ENCODE results near the gene SIM1.

The SIM1 gene

GRCh38 chr6:100347901-100348550, 116.7 kb downstream of the SIM1 start:
- DNase-seq = no peak
- Mint-ChIP-seq H3K4me3 (no peak overlapping the region), H3K4me1 (ENCODE audit: low read depth) (no peaks in the 10 kb centered on the region), H3K27ac (no peak overlapping the region), H3K36me3 (ENCODE audit: low read depth) (no peaks in the 10 kb centered on the region), H3K9me3 (no peaks in the 10 kb centered on the region), H3K27me3 (no peaks in the 10 kb centered on the region)

DNA sequence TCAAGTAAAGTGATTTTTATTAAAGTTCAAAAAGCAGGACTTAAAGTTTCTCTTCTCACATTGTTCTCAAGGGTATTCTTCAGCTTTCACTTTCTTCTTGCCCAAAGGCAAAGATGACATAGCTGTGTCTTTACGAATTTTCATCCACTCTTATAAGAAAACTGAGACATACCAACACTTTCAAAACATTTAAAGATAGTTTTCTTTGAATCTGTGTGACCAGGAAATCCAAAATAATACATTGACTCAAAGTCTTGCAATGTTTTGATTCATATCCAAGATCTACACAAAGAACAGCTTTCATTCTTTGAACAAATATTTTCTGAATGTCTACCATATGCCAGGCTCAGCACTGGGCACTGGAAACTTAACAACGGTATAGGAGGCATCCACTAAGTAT, 117.9 kb downstream of the SIM1 start:
- Mint-ChIP-seq H3K4me1 (ENCODE audit: low read depth) (no peaks in the 10 kb centered on the region), H3K36me3 (ENCODE audit: low read depth) (no peaks in the 10 kb centered on the region), H3K9me3 (no peaks in the 10 kb centered on the region), H3K27ac (no peak overlapping the region), H3K27me3 (no peaks in the 10 kb centered on the region), H3K4me3 (no peak overlapping the region)
- no peak for DNase-seq

GRCh38 chr6:100346203-100346602, 118.5 kb downstream of the SIM1 start:
- no peaks in the 10 kb centered on the region for H3K4me1 Mint-ChIP-seq (ENCODE audit: low read depth)
- H3K27me3 Mint-ChIP-seq = no peaks in the 10 kb centered on the region
- no peak for DNase-seq
- H3K36me3 Mint-ChIP-seq (ENCODE audit: low read depth) = no peaks in the 10 kb centered on the region
- no peaks in the 10 kb centered on the region for H3K9me3 Mint-ChIP-seq
- H3K4me3 Mint-ChIP-seq = no peak overlapping the region
- H3K27ac Mint-ChIP-seq = no peak overlapping the region

DNA sequence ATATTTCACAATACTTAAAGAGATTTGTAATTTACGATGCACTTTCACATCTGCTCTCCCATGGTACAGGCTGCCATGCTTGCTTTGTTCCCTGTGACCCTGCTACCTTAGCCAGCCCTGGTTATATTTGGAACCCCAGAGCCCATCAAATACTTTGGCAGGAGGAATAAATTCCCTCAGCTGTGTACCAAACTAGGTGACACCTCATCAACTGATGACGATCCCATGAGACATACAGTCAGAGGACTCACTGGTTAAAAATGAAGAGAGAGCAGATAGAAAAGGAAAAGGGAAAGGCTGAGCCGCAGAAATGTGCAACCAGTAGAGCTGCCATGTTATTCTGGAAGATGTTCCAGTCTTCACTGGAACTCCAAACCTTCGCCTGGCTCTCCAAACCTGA, 120.0 kb downstream of the SIM1 start:
- H3K4me3 Mint-ChIP-seq = no peak overlapping the region
- peaks cover 3% of the 10 kb centered on the region for H3K27me3 Mint-ChIP-seq
- no peak for DNase-seq
- no peaks in the 10 kb centered on the region for H3K4me1 Mint-ChIP-seq (ENCODE audit: low read depth)
- no peaks in the 10 kb centered on the region for H3K36me3 Mint-ChIP-seq (ENCODE audit: low read depth)
- no peak overlapping the region for H3K27ac Mint-ChIP-seq
- peaks cover 3% of the 10 kb centered on the region for H3K9me3 Mint-ChIP-seq

GRCh38 chr6:100344321-100344720, 120.4 kb downstream of the SIM1 start:
- Mint-ChIP-seq H3K36me3 (ENCODE audit: low read depth) (no peaks in the 10 kb centered on the region), H3K9me3 (peaks cover 3% of the 10 kb centered on the region), H3K4me1 (ENCODE audit: low read depth) (no peaks in the 10 kb centered on the region), H3K27ac (no peak overlapping the region), H3K27me3 (peaks cover 3% of the 10 kb centered on the region), H3K4me3 (no peak overlapping the region)
- DNase-seq = no peak

- Mint-ChIP-seq H3K9me3 (peaks cover 3% of the 10 kb centered on the region), H3K27me3 (peaks cover 3% of the 10 kb centered on the region), H3K27ac (no peak overlapping the region), H3K4me1 (ENCODE audit: low read depth) (no peaks in the 10 kb centered on the region), H3K4me3 (no peak overlapping the region), H3K36me3 (ENCODE audit: low read depth) (no peaks in the 10 kb centered on the region)
- no peak for DNase-seq
Measured at GRCh38 chr6:100343316-100344077, 121.2 kb downstream of the SIM1 start.

DNA sequence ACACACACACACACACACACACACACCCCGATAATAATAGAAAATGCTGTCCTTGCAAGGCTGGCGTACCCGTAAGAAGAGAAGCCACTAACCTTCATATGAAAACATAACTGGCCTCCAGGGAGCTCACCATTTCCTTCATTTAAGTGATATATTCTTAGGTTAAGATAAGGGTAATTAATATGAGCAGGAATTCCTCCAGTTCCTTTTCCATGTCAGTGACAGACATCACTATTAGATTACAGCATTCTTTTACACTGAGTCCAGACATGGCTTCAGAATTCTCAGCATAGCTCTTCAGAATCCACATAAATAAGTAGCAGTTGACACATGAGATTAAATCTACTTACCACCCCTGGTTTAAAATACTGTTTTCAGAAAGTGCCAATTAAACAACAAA, 121.9 kb downstream of the SIM1 start:
- DNase-seq = no peak
- peaks cover 3% of the 10 kb centered on the region for H3K27me3 Mint-ChIP-seq
- H3K9me3 Mint-ChIP-seq = peaks cover 3% of the 10 kb centered on the region
- no peaks in the 10 kb centered on the region for H3K36me3 Mint-ChIP-seq (ENCODE audit: low read depth)
- no peak overlapping the region for H3K27ac Mint-ChIP-seq
- H3K4me3 Mint-ChIP-seq = no peak overlapping the region
- H3K4me1 Mint-ChIP-seq (ENCODE audit: low read depth) = no peaks in the 10 kb centered on the region

DNA sequence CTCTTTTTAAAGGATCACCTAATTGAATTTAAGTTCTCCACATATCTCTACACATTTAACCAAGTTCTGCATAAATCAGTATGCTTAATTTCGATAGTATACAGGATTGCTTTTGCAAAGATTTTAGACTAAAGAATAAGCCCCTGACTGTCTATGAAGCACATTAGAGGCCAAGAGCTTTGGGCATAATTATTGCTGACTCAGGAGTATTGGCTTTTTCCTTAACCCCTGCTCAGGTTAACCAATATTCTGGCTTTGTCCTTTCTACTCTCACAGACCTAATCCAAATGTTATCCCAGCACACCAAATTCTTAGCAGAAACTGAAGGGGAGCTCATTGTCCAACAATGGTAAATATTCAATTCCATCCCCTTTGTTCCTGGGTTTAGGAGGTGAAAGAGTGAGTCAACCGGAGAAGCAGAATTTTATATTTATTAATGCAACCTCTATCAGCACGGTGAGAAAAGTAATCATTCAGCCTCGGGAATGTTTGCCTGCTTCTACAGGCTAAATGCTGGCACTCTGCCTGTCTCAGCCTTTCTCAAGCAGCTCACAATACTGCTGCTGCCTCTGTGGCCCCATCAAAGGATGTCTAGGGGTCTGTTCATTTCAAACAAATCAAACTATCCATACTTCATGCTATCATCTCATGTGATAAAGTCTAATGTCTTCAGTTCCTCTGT, 125.0 kb downstream of the SIM1 start:
- Mint-ChIP-seq H3K27me3 (peaks cover 7% of the 10 kb centered on the region), H3K36me3 (ENCODE audit: low read depth) (no peaks in the 10 kb centered on the region), H3K27ac (no peak overlapping the region), H3K4me1 (ENCODE audit: low read depth) (no peaks in the 10 kb centered on the region), H3K9me3 (peaks cover 3% of the 10 kb centered on the region), H3K4me3 (no peak overlapping the region)
- no peak for DNase-seq

DNA sequence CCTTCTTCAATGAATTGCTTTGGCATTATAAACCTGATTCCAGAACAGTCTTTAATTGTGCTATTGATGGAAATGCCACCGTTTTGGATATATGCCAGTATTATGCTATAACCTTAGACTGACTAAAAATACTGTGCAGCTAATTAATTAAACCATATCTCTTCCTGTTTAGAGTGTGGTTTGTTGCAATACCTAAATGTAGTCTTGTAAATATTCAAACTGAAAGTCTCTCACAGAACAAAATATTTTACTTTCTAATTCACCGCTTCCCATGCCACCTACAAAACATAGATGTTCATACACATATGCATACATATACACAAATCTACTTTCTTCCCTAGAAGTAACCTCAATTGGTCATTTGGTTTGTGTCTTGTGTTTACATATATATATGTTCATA, 126.6 kb downstream of the SIM1 start:
- DNase-seq = no peak
- Mint-ChIP-seq H3K9me3 (peaks cover 3% of the 10 kb centered on the region), H3K4me3 (no peak overlapping the region), H3K27me3 (peaks cover 7% of the 10 kb centered on the region), H3K27ac (no peak overlapping the region), H3K4me1 (ENCODE audit: low read depth) (no peaks in the 10 kb centered on the region), H3K36me3 (ENCODE audit: low read depth) (no peaks in the 10 kb centered on the region)

DNA sequence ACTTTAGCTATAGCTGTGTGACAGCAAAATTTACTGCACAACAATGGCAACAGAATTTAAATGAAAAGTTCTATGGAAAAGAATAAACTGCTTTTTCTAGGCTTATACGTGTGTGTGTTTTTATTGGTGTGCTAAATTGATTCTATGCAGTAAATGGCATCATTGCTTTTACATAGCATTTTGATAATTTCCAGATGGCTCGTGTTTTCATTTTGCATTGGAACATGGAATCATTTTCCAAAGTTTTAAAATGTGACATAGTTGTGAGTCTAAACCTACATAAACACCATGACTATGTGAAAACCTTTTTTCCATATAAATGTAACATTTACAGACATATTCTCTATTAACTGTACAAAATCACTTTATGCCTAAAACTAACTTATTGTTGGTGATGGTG, 127.8 kb downstream of the SIM1 start:
- DNase-seq = no peak
- Mint-ChIP-seq H3K27ac (no peak overlapping the region), H3K27me3 (peaks cover 7% of the 10 kb centered on the region), H3K36me3 (ENCODE audit: low read depth) (no peaks in the 10 kb centered on the region), H3K4me1 (ENCODE audit: low read depth) (no peaks in the 10 kb centered on the region), H3K4me3 (no peak overlapping the region), H3K9me3 (peaks cover 3% of the 10 kb centered on the region)

DNA sequence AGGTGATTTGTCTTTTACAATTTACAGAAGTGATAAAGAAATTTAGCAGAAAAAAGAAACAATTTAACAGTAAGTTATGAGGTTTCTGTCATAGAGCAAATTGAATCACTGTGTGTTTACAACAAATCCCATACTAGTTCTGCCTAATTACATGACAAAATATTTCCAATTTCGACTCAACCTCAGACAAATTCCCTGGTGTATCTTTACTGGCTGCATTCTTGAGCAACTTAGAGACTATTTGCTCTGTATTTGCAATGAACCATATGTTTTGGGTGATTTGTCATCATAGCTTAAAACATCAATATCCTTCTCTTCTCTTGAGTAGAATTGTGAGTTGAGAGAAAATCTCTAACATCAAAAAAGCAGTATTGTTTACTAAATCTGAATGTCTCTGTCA, 128.7 kb downstream of the SIM1 start:
- Mint-ChIP-seq H3K27me3 (peaks cover 7% of the 10 kb centered on the region), H3K4me1 (ENCODE audit: low read depth) (no peaks in the 10 kb centered on the region), H3K27ac (no peak overlapping the region), H3K4me3 (no peak overlapping the region), H3K9me3 (peaks cover 4% of the 10 kb centered on the region), H3K36me3 (ENCODE audit: low read depth) (no peaks in the 10 kb centered on the region)
- DNase-seq = no peak
